BE2C (cell line): ENCODE measurements around the gene SLC25A28.

Source experiments
- DNase-seq: peaks from one replicate; pipeline ENCODE4 v3.0.0-alpha.2; 2020
- H3K27me3 ChIP-seq: fragments of 250-450 bp; sonication (Bioruptor Pico); 2 replicates; pipeline ENCODE4 v1.5.1; 2020; ENCODE audit warnings: mild to moderate bottlenecking
- H3K36me3 ChIP-seq: fragments of 250-450 bp; sonication (Bioruptor Pico); 2 replicates; pipeline ENCODE4 v1.5.1; 2020; ENCODE audit warnings: mild to moderate bottlenecking
- H3K4me1 ChIP-seq: fragments of 250-450 bp; sonication (Bioruptor Pico); 2 replicates; pipeline ENCODE4 v1.5.1; 2020
- H3K4me3 ChIP-seq: 2 replicates; pipeline ENCODE4 v1.5.1; 2011; ENCODE audit warnings: low read depth, low read length
- H3K9me3 ChIP-seq: fragments of 250-450 bp; sonication (Bioruptor Pico); 2 replicates; pipeline ENCODE4 v1.5.1; 2020
- CTCF ChIP-seq: IDR thresholded peaks from 2 replicates; pipeline ENCODE4 v1.5.1; 2012; ENCODE audit warnings: mild to moderate bottlenecking, low read depth, low read length

SLC25A28 gene

DNA sequence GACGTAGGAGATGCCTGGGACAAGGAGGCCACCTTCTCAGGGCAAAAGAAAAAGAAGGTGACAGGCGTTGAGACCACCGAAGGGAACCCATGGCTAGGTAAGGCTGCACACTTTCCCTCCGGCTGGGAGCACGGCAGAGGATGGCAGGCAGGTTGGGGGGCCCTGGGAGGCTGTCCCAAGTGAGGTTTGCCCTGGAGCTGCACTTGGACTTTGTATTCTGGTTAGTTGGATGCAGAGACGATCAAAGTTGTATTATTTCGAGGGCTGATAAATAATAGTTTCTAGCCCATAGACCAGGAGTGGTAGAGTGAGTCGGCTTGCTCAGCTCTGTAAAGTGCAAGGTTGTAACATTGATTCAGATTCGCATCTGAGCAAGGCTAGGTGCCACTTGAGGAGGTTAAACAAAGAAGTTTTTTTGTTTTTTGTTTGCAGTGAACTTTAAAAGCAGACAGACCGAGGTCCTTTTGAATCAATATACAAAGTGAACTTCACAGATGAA is 39.7 kb upstream of the SLC25A28 start:
- H3K9me3 ChIP-seq: no peaks in the 10 kb centered on the region
- peak overlapping the region; percentile 93 for H3K4me3 ChIP-seq
- no peak for TF ChIP-seq CTCF
- H3K27me3 ChIP-seq: peaks cover 4% of the 10 kb centered on the region; the same call in 1 of the 2 replicates
- H3K4me1 ChIP-seq: no peaks in the 10 kb centered on the region
- DNase-seq: no peak
- H3K36me3 ChIP-seq: no peaks in the 10 kb centered on the region

DNA sequence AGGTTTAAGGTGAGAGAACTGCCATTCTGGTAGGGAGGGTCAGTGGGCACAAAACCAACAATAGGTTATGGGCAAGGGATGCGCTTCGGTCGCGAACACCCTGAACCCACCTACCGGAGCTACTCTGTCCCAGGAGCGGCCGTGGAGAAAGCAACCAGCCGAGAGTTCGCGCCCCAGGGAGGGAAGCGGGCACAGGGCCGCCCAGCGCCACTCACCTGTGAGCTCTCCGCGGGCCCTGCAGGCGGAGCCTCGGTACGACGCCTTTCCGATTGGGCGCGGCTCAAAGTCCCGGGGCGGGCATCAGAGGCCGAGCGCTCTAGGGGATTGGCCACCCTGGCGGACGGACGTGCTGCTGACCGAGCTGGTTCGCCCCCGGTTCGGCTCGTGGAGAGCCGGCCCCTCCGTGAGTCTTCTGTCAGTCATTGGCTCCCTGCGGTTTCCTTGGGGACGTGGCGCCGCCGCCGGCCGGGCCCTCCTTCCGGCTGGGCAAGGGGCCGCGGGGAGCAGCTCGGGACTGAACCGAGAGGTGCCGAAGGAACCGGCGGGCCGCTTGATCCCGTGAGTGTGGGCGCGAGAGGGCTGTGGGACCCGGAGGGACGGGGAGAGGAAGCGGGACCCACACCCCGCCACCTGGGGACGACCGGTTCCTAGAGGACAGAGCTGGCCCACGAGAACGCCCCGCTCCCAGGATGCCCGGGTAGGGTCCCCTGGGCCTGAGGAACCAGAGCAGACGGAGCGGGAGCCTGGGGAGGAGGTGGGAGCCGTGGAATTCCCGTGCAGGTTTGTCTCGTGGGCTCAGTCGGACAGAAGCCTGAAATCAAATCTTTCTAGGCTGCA is 39.0 kb upstream of the SLC25A28 start, which contains the start of gene ENTPD7:
Gene ENTPD7, plus strand, starts transcription at position 479 of the 837 bp plus-strand sequence. CDS start 448 bp downstream, outside the sequence.
- peak; percentile 95 for DNase-seq
- Histone ChIP-seq H3K9me3 (no peaks in the 10 kb centered on the region), H3K4me3 (peak within 1 kb of the TSS; percentile 93), H3K27me3 (peaks cover 4% of the 10 kb centered on the region; the same call in 1 of the 2 replicates), H3K36me3 (no peaks in the 10 kb centered on the region), H3K4me1 (no peaks in the 10 kb centered on the region)
- 0 out of 2 replicates have a peak, but pooled peaks have one; percentile 1 for TF ChIP-seq CTCF

DNA sequence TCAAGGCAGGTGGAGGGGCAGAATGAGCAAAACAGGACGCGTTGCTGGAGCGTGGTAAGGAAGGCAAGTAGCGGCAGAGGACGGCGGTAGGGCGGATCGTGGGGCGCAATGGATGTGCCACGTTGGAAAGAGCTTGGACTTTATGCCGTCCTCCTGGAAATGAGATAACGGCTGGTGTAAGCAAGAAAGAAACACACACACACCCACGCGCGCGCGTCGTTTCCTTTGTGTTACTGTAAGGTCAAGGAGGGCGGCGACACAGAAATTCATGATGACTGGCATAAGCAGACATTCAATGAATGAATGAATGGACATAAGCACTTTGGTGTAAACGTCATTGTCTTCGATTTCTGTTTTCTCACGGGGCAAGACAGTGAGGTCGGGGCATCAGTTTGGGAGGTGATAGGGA is 38.4 kb upstream of the SLC25A28 start:
- DNase-seq: peak; percentile 16
- no peaks in the 10 kb centered on the region for H3K36me3 ChIP-seq
- no peak for TF ChIP-seq CTCF

DNA sequence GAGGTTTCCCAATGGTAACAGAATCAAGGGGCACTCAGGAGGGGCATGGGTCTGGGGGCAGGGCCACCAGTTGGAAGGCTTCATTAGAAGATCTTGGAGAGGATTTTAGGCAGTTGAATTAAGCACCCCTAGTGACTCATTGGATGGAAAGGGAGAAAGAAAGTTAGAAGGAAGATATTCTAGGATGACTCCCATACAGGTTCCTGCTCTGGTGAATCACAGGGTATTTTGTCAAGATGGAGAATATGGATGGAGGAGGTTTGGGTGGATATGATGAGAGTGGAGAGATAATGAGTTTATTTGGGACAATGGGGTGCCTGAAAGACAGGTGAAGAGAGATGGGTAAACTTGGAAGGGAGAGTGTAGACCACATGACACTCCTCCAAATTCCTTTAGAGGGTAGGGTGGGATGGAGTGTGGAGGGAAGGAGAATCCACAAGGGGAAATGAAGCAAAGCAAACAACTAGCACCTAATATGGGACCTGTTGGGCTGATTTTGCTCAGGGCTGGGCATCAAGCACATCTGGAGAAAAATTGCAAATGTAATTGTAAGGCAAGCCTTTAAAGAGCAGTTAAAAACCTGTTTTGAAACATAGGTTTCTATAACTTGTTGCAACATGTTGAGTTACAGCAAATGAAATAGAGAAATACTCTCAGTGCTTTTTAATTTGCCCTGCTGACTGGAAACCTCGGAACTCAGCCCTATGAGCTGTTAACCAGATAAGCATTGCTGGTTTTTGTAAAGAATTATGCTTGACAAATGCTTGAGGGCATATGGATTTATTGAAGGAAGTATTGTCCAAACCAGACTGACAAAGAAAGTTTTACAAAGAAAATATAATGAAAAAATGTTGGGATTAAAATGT is 36.2 kb upstream of the SLC25A28 start:
- Histone ChIP-seq H3K9me3 (no peaks in the 10 kb centered on the region), H3K36me3 (no peaks in the 10 kb centered on the region), H3K4me1 (no peaks in the 10 kb centered on the region), H3K27me3 (peaks cover 4% of the 10 kb centered on the region; the same call in 1 of the 2 replicates), H3K4me3 (no peak overlapping the region)
- no peak for DNase-seq
- no peak for TF ChIP-seq CTCF

More for the DNA sequence above, 38.4 kb upstream of the SLC25A28 start:
- Histone ChIP-seq H3K4me1 (no peaks in the 10 kb centered on the region), H3K27me3 (peaks cover 4% of the 10 kb centered on the region; the same call in 1 of the 2 replicates), H3K9me3 (no peaks in the 10 kb centered on the region), H3K4me3 (peak overlapping the region; percentile 93)

- Histone ChIP-seq H3K4me1 (no peaks in the 10 kb centered on the region), H3K9me3 (no peaks in the 10 kb centered on the region), H3K27me3 (peaks cover 4% of the 10 kb centered on the region), H3K36me3 (no peaks in the 10 kb centered on the region), H3K4me3 (no peak overlapping the region)
- DNase-seq: no peak
- TF ChIP-seq CTCF: no peak
Measured at GRCh38 chr10:99654390-99655175, 34.3 kb upstream of the SLC25A28 start.
